SK-N-MC (cell line): ENCODE data around the gene DSCAM.

Experiments used
- DNase-seq: peaks from one replicate; pipeline ENCODE4 v3.0.0-alpha.2; 2011; ENCODE audit warnings: low read depth, low spot score
- H3K27ac ChIP-seq: fragments of 200-600 bp; sonication (generic); 2 replicates; pipeline ENCODE4 v1.5.1; 2016; ENCODE audit warnings: mixed run types
- H3K36me3 ChIP-seq: fragments of 200-600 bp; sonication (generic); 2 replicates; pipeline ENCODE4 v1.6.1; 2017; ENCODE audit warnings: antibody characterized with exemption, low read length, mixed read lengths; ENCODE audit not compliant: insufficient read depth
- H3K4me3 ChIP-seq: fragments of 200-600 bp; sonication (generic); 2 replicates; pipeline ENCODE4 v1.5.1; 2016
- H3K9ac ChIP-seq: fragments of 200-600 bp; sonication (generic); 2 replicates; pipeline ENCODE4 v1.8.0; 2017; ENCODE audit warnings: mixed run types, mixed read lengths; ENCODE audit not compliant: insufficient read length
- H3K9me3 ChIP-seq: fragments of 200-600 bp; sonication (generic); 2 replicates; pipeline ENCODE4 v1.6.1; 2017; ENCODE audit warnings: low read depth, mild to moderate bottlenecking, antibody characterized with exemption, low read length, moderate library complexity, mixed read lengths
- EZH2 ChIP-seq: fragments of 200-600 bp; sonication (generic); IDR thresholded peaks from one replicate; pipeline ENCODE4 v1.6.1; 2017; ENCODE audit warnings: antibody characterized with exemption
- FOXP2 ChIP-seq: optimal IDR thresholded peaks from 2 replicates; pipeline ENCODE3; 2011; ENCODE audit warnings: mild to moderate bottlenecking, moderate library complexity; ENCODE audit not compliant: insufficient read depth; ENCODE audit errors: extremely low read length, control extremely low read depth
- POLR2AphosphoS5 ChIP-seq: IDR thresholded peaks from 2 replicates; pipeline ENCODE4 v1.6.1; 2012; ENCODE audit warnings: mild to moderate bottlenecking, low read depth, low read length, borderline replicate concordance

DSCAM gene

GRCh38 chr21:40620386-40621145 is 226.4 kb downstream of the DSCAM start:
- Histone ChIP-seq H3K9ac (no peak overlapping the region), H3K4me3 (no peak overlapping the region), H3K27ac (no peak overlapping the region), H3K9me3 (no peaks in the 10 kb centered on the region), H3K36me3 (no peaks in the 10 kb centered on the region)
- DNase-seq: no peak
- TF ChIP-seq FOXP2: no peak

GRCh38 chr21:40618191-40618973 is 228.6 kb downstream of the DSCAM start:
- Histone ChIP-seq H3K4me3 (no peak overlapping the region), H3K36me3 (no peaks in the 10 kb centered on the region), H3K9me3 (no peaks in the 10 kb centered on the region), H3K27ac (no peak overlapping the region), H3K9ac (no peak overlapping the region)
- TF ChIP-seq FOXP2 (no peak), EZH2 (no peak), POLR2AphosphoS5 (no peak)
- DNase-seq: no peak

- no peak for DNase-seq
- TF ChIP-seq POLR2AphosphoS5: no peak
- TF ChIP-seq FOXP2: no peak
- no peak for TF ChIP-seq EZH2
- Histone ChIP-seq H3K4me3 (no peak overlapping the region), H3K9ac (no peak overlapping the region), H3K27ac (no peak overlapping the region), H3K9me3 (no peaks in the 10 kb centered on the region), H3K36me3 (no peaks in the 10 kb centered on the region)
Measured at GRCh38 chr21:40616377-40616704, 230.6 kb downstream of the DSCAM start.

DNA sequence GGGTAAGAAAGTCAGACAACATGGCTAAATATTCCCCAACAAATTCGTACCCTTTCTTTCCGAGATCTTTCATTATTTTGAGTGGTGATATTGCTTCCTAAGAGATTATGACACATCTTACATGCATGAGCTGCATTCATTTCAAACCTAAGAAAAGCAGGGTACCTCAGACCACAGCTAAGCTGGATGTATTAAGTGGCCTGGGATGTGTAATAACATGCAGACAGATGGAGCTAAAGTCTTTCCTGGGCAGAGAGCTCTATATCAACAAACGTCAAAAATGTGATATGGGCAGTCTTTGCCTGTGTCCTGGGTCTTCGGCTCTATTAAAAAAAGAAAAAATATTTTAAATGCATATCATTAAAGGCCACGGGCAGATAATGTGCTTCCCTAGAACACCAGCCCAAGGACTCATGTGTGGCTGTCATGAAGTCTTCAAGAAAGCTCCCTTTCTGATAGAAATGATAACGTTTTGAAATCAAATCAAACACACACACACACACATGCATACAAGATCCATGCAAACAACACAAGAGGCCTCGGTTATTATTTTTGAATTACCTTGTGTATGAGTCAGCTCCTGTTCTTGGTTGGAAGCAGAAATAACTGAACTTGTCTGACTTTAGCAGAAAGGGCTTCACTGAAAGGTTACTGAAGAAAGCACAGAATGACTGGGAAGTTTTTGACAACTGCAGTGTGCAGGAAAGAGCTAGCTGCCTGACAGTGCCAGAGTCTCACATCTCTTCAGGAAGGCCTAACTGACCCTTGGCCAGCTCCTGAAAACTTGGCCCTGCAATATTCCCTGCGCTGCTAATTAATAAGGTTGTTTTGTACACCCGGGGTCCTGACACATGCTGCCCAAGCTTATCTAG is 231.2 kb downstream of the DSCAM start:
- DNase-seq: no peak
- H3K4me3 ChIP-seq: no peak overlapping the region
- H3K27ac ChIP-seq: no peak overlapping the region
- no peak overlapping the region for H3K9ac ChIP-seq
- H3K9me3 ChIP-seq: no peaks in the 10 kb centered on the region
- TF ChIP-seq POLR2AphosphoS5 (no peak), FOXP2 (no peak), EZH2 (no peak)
- H3K36me3 ChIP-seq: no peaks in the 10 kb centered on the region

- no peak for TF ChIP-seq EZH2
- TF ChIP-seq FOXP2: no peak
- no peak for TF ChIP-seq POLR2AphosphoS5
- no peak overlapping the region for H3K4me3 ChIP-seq
Measured at GRCh38 chr21:40613546-40614030, 233.4 kb downstream of the DSCAM start.

GRCh38 chr21:40610345-40610744 is 236.6 kb downstream of the DSCAM start:
- no peak for DNase-seq
- Histone ChIP-seq H3K4me3 (no peak overlapping the region), H3K9me3 (no peaks in the 10 kb centered on the region), H3K27ac (no peak overlapping the region), H3K9ac (no peak overlapping the region), H3K36me3 (no peaks in the 10 kb centered on the region)
- TF ChIP-seq FOXP2 (no peak), EZH2 (no peak), POLR2AphosphoS5 (no peak)

More at GRCh38 chr21:40613546-40614030, 233.4 kb downstream of the DSCAM start:
- DNase-seq: no peak
- no peaks in the 10 kb centered on the region for H3K9me3 ChIP-seq
- no peaks in the 10 kb centered on the region for H3K36me3 ChIP-seq
- no peak overlapping the region for H3K27ac ChIP-seq
- H3K9ac ChIP-seq: no peak overlapping the region

GRCh38 chr21:40606341-40606740 is 240.6 kb downstream of the DSCAM start:
- TF ChIP-seq POLR2AphosphoS5: no peak
- TF ChIP-seq FOXP2: no peak
- TF ChIP-seq EZH2: no peak
- Histone ChIP-seq H3K9ac (no peak overlapping the region), H3K9me3 (peaks cover 3% of the 10 kb centered on the region; the same call in 1 of the 2 replicates), H3K4me3 (no peak overlapping the region), H3K36me3 (no peaks in the 10 kb centered on the region), H3K27ac (no peak overlapping the region)
- no peak for DNase-seq

GRCh38 chr21:40605094-40605493 is 241.9 kb downstream of the DSCAM start:
- TF ChIP-seq EZH2: no peak
- no peak for TF ChIP-seq FOXP2
- no peak for TF ChIP-seq POLR2AphosphoS5
- H3K4me3 ChIP-seq: no peak overlapping the region
- no peak overlapping the region for H3K9ac ChIP-seq
- peaks cover 3% of the 10 kb centered on the region; the same call in 1 of the 2 replicates for H3K9me3 ChIP-seq
- H3K27ac ChIP-seq: no peak overlapping the region
- no peak for DNase-seq
- no peaks in the 10 kb centered on the region for H3K36me3 ChIP-seq
